Liver (tissue), 3 donors: ENCODE results near the gene LDHA.
"Not testable (repeated sequence)": the region's sequence is repeated elsewhere in the genome, so short reads cannot be mapped to it uniquely, and the experiment has no call there.

ENCODE experiments used
- EGR1 ChIP-seq, 2 donors: IDR thresholded peaks; 2 replicates each; pipeline ENCODE4 v1.6.1; 2016 to 2018; ENCODE audit warnings: antibody characterized with exemption in 2 of 2, low read depth in 2 of 2
- RAD21 ChIP-seq, 2 donors: IDR thresholded peaks; 2 replicates each; pipeline ENCODE4 v1.6.1; 2016; ENCODE audit warnings: antibody characterized with exemption in 2 of 2, mild to moderate bottlenecking in 2 of 2
- REST ChIP-seq: IDR thresholded peaks from 2 replicates; pipeline ENCODE4 v1.6.1; 2016; ENCODE audit warnings: antibody characterized with exemption, mild to moderate bottlenecking
- TAF1 ChIP-seq: conservative IDR thresholded peaks from 2 replicates; pipeline ENCODE4 v1.6.1; 2016; ENCODE audit warnings: antibody characterized with exemption, mild to moderate bottlenecking
- YY1 ChIP-seq: IDR thresholded peaks from 2 replicates; pipeline ENCODE4 v1.6.1; 2016; ENCODE audit warnings: antibody characterized with exemption, mild to moderate bottlenecking
- TF ChIP-seq, protein P1 (sequence below): IDR thresholded peaks from 2 replicates; pipeline ENCODE4 v1.6.1; 2016; ENCODE audit warnings: antibody characterized with exemption
- TF ChIP-seq, protein P2 (sequence below): fragments of 150-350 bp; IDR thresholded peaks from 2 replicates; pipeline ENCODE4 v1.5.1; 2017; ENCODE audit warnings: improper control_type of control experiment, low read depth, low read length; ENCODE audit not compliant: missing input control
- TF ChIP-seq, protein P3 (sequence below): IDR thresholded peaks from 2 replicates; pipeline ENCODE4 v1.6.1; 2016; ENCODE audit warnings: antibody characterized with exemption
- donor health status: healthy.
- donor health status: healthy.

- not testable (repeated sequence) for TF ChIP-seq EGR1 (IDR thresholded peaks at IDR 0.05; ENCODE audit: low read depth in 2 of 2); YY1; RAD21 (IDR thresholded peaks at IDR 0.05); TAF1; REST
- TF ChIP-seq, protein P1, sequence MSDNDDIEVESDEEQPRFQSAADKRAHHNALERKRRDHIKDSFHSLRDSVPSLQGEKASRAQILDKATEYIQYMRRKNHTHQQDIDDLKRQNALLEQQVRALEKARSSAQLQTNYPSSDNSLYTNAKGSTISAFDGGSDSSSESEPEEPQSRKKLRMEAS = not testable (repeated sequence)
- TF ChIP-seq, protein P2, sequence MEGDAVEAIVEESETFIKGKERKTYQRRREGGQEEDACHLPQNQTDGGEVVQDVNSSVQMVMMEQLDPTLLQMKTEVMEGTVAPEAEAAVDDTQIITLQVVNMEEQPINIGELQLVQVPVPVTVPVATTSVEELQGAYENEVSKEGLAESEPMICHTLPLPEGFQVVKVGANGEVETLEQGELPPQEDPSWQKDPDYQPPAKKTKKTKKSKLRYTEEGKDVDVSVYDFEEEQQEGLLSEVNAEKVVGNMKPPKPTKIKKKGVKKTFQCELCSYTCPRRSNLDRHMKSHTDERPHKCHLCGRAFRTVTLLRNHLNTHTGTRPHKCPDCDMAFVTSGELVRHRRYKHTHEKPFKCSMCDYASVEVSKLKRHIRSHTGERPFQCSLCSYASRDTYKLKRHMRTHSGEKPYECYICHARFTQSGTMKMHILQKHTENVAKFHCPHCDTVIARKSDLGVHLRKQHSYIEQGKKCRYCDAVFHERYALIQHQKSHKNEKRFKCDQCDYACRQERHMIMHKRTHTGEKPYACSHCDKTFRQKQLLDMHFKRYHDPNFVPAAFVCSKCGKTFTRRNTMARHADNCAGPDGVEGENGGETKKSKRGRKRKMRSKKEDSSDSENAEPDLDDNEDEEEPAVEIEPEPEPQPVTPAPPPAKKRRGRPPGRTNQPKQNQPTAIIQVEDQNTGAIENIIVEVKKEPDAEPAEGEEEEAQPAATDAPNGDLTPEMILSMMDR = not testable (repeated sequence)
- TF ChIP-seq, protein P3, sequence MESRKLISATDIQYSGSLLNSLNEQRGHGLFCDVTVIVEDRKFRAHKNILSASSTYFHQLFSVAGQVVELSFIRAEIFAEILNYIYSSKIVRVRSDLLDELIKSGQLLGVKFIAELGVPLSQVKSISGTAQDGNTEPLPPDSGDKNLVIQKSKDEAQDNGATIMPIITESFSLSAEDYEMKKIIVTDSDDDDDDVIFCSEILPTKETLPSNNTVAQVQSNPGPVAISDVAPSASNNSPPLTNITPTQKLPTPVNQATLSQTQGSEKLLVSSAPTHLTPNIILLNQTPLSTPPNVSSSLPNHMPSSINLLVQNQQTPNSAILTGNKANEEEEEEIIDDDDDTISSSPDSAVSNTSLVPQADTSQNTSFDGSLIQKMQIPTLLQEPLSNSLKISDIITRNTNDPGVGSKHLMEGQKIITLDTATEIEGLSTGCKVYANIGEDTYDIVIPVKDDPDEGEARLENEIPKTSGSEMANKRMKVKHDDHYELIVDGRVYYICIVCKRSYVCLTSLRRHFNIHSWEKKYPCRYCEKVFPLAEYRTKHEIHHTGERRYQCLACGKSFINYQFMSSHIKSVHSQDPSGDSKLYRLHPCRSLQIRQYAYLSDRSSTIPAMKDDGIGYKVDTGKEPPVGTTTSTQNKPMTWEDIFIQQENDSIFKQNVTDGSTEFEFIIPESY = not testable (repeated sequence)
These were observed 13.0 kb downstream of the LDHA start for GRCh38 chr11:18407400-18407799.
